HUES6 (cell line): ENCODE measurements around the gene ANTXRL.
A peak's percentile ranks its signal among the peaks of the same experiment; 100 is the strongest.
"Not testable (repeated sequence)": the region's sequence is repeated elsewhere in the genome, so short reads cannot be mapped to it uniquely, and the experiment has no call there.

Experiments
- H3K27ac ChIP-seq: 2 replicates; pipeline ENCODE4 v1.7.0; 2013; ENCODE audit warnings: low read depth, mild to moderate bottlenecking, low read length, inconsistent platforms
- H3K27me3 ChIP-seq: 2 replicates; pipeline ENCODE4 v1.6.1; 2013; ENCODE audit warnings: low read length; ENCODE audit not compliant: control insufficient read depth, insufficient read depth
- H3K36me3 ChIP-seq: 2 replicates; pipeline ENCODE4 v1.6.1; 2013; ENCODE audit warnings: low read length; ENCODE audit not compliant: control insufficient read depth, insufficient read depth
- H3K4me1 ChIP-seq: 2 replicates; pipeline ENCODE4 v1.6.1; 2013; ENCODE audit warnings: low read length; ENCODE audit not compliant: control insufficient read depth, insufficient read depth
- H3K4me3 ChIP-seq: 2 replicates; pipeline ENCODE4 v1.5.1; 2013; ENCODE audit warnings: low read depth, low read length
- H3K9ac ChIP-seq: one replicate; pipeline ENCODE4 v1.6.1; 2013; ENCODE audit warnings: mild to moderate bottlenecking, low read length
- H3K9me3 ChIP-seq: 2 replicates; pipeline ENCODE4 v1.6.1; 2013; ENCODE audit warnings: low read depth, low read length; ENCODE audit not compliant: control insufficient read depth, insufficient read depth

Gene ANTXRL

GRCh38 chr10:46268076-46268881 lies 18.5 kb upstream of the ANTXRL start:
- no peaks in the 10 kb centered on the region for H3K36me3 ChIP-seq
- H3K4me3 ChIP-seq, result no peak overlapping the region
- H3K9ac ChIP-seq, result no peak overlapping the region
- H3K9me3 ChIP-seq, result no peaks in the 10 kb centered on the region
- no peaks in the 10 kb centered on the region for H3K27me3 ChIP-seq
- H3K4me1 ChIP-seq, result no peaks in the 10 kb centered on the region
- no peak overlapping the region for H3K27ac ChIP-seq

GRCh38 chr10:46269554-46270053 lies 17.2 kb upstream of the ANTXRL start:
- H3K4me1 ChIP-seq, H3K27ac ChIP-seq, H3K4me3 ChIP-seq, H3K9me3 ChIP-seq, H3K9ac ChIP-seq, H3K27me3 ChIP-seq, H3K36me3 ChIP-seq: not testable (repeated sequence)

DNA sequence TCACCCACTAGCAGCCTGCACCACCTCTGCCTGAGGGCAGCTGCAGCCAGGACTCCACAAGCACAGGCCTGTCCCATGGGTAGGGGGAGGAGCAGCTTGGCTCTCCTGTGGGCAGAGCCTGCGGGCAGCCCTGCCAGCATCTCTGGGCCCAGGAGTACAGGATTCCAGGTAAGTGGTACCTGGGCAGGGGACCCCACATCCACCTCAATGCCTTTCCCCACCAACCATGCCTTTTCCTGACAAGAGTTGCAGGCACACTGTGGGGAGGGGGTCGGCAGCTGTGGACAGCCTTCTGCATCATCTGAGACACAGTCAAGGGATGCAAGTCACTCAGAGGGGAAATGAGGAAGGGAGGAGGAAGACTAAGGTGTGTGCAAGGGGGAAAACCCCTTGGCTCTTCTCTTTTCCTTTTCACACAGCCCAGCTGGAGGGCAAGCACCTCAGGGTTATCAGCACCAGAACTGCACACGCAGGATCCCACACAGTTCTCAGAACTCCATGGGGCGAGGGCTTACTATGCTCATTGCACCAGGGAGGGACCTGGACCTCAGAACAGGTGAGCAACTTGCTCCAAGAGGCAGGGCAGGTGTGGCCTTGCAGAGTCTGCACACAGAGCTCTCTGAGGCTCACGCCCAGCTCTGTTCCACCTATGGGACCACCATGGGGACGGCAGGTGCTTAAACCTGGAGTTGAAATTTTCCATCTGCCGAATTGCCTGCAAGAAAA lies 16.5 kb upstream of the ANTXRL start:
- no peaks in the 10 kb centered on the region for H3K27me3 ChIP-seq
- H3K4me1 ChIP-seq, result peaks cover 4% of the 10 kb centered on the region; the same call in 1 of the 2 replicates
- no peaks in the 10 kb centered on the region for H3K36me3 ChIP-seq
- H3K9ac ChIP-seq, result no peak overlapping the region
- H3K27ac ChIP-seq, result no peak overlapping the region
- no peaks in the 10 kb centered on the region for H3K9me3 ChIP-seq
- no peak overlapping the region for H3K4me3 ChIP-seq

DNA sequence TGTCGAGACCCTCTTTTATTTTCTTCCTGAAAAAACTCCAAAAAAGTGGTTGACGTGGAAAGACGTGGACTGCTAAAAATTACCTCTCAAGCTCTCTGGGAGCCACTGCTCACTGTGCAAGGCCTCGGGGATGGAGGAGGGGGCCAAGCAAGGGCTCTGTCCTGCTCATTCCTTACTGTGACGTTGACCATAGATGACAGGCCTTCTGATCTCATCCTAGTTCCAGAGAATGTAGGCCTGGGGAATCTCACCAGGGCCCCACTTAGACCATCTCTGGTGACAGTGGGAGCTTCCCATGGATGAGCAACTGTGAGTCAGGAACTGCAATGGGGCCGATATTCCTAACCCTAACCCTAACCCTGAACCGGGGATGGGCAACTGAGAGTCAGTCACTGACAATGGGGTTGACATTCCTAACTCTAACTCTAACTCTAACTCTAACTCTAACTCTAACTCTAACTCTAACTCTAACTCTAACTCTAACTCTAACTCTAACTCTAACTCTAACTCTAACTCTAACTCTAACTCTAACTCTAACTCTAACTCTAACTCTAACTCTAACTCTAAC lies 15.8 kb upstream of the ANTXRL start:
- not testable (repeated sequence) for H3K36me3 ChIP-seq, H3K27ac ChIP-seq, H3K4me1 ChIP-seq, H3K27me3 ChIP-seq, H3K9ac ChIP-seq, H3K4me3 ChIP-seq, H3K9me3 ChIP-seq

DNA sequence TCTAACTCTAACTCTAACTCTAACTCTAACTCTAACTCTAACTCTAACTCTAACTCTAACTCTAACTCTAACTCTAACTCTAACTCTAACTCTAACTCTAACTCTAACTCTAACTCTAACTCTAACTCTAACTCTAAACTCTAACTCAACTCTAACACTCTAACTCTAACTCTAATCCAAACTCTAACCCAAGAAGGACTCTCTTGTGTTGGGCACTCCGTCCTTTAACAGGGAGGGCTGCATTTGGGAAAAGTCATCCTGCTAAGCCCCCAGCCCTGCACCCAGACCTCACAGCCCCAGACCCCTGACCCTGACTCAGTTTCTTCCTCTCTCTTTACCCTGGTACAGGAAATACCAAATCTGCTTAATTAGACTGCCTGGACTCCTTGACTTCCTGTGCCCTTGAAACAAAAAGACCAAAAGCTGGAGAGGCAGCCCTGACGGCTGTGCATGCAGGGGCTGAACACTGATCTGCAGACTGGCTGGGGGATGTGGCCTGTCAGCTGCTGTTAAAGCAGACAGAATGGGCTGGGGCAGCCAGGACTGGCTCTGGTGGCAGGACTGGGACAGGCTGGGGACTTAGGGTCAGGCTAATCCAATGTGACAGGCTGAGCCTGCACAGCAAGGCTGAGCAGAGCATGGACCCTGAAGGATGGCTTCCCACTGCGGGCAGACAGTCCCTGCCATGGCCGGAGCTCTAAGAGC lies 14.8 kb upstream of the ANTXRL start:
- not testable (repeated sequence) for H3K9me3 ChIP-seq, H3K4me3 ChIP-seq, H3K36me3 ChIP-seq, H3K27ac ChIP-seq, H3K4me1 ChIP-seq, H3K27me3 ChIP-seq, H3K9ac ChIP-seq

DNA sequence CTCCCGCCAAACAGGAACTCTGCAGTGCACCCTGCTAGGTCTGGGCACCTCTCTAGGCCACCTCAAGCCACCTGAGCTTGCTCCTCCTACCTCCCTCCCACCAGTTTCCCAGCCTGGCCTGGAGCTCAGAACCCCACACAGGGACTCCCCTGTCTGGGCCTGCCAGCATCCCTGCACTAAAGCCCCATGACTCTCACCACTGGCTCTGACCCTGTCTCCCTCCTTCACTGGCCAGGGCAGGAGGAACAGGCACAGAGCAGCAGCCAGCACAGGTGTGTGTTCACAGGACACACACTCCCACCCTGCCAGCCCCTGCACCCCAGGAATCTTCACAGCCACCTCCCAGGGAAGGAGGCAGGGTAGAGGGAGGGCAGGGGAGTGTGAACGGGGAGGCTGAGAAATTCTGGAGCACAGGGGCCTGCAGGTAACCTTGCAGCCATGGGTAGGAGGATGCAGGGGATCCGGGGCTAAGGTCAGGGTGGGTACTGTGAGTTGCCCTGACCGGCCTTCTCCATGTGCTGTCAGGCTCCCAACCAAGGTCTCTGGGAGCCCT lies 13.9 kb upstream of the ANTXRL start:
- H3K4me3 ChIP-seq, result no peak overlapping the region
- H3K36me3 ChIP-seq, result no peaks in the 10 kb centered on the region
- H3K9me3 ChIP-seq, result no peaks in the 10 kb centered on the region
- no peak overlapping the region for H3K27ac ChIP-seq
- H3K27me3 ChIP-seq, result no peaks in the 10 kb centered on the region
- peaks cover 4% of the 10 kb centered on the region; the same call in 1 of the 2 replicates for H3K4me1 ChIP-seq
- H3K9ac ChIP-seq, result no peak overlapping the region

GRCh38 chr10:46273506-46274477 lies 13.0 kb upstream of the ANTXRL start:
- H3K27me3 ChIP-seq, result no peaks in the 10 kb centered on the region
- H3K36me3 ChIP-seq, result no peaks in the 10 kb centered on the region
- peaks cover 4% of the 10 kb centered on the region; the same call in 1 of the 2 replicates for H3K4me1 ChIP-seq
- no peaks in the 10 kb centered on the region for H3K9me3 ChIP-seq
- no peak overlapping the region for H3K27ac ChIP-seq
- H3K4me3 ChIP-seq, result no peak overlapping the region
- H3K9ac ChIP-seq, result no peak overlapping the region

DNA sequence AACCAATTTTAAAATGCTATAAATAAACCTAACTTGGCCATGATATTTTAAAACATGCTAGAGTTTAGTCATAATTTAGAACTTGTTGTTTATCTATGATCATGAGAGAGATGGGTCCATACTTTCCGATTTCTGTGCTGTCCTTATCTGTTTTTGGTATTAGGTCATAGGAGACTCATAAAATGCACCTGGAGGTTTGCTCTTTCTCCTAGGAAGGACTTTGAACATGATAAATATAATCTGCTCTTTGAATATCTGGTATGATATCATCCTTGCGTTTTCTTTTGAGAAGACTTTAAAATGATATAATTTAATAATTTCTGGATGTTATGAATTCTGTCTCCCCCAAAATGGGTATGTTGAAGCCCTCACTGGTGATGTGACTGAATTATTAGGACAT lies 9.0 kb upstream of the ANTXRL start:
- Histone ChIP-seq H3K27ac (no peak overlapping the region), H3K9ac (no peak overlapping the region), H3K9me3 (no peaks in the 10 kb centered on the region), H3K27me3 (peaks cover 24% of the 10 kb centered on the region), H3K4me3 (no peak overlapping the region), H3K36me3 (no peaks in the 10 kb centered on the region), H3K4me1 (peaks cover 4% of the 10 kb centered on the region; the same call in 1 of the 2 replicates)

DNA sequence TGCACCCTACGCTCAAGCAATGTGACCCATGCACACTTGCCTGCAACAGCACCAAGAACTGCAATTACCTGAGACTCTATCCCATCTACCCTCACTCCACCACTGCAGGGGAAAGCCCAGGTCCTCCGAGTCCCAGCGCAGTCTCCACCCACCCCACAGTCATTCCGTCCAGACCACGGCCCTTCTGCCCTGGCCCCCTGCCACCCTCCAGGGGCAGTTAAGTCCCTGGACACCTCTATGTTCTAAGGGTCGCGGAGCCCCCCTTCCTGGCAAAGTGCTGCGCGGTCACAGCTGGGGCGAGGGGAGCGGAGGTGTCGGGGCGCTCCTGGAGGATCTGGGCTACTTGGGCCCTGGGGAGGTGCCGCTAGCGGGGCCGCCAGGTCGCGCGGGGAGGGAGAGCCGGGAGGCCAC lies 4.4 kb upstream of the ANTXRL start:
- Histone ChIP-seq H3K4me3 (peak overlapping the region; percentile 75), H3K9ac (peak overlapping the region; percentile 23)

More for the DNA sequence above, 4.4 kb upstream of the ANTXRL start:
- not testable (repeated sequence) for H3K27ac ChIP-seq, H3K9me3 ChIP-seq, H3K36me3 ChIP-seq, H3K4me1 ChIP-seq
- H3K27me3 ChIP-seq, result peaks cover 50% of the 10 kb centered on the region
